ENCODE data around the gene CDH13.

Gene CDH13

DNA sequence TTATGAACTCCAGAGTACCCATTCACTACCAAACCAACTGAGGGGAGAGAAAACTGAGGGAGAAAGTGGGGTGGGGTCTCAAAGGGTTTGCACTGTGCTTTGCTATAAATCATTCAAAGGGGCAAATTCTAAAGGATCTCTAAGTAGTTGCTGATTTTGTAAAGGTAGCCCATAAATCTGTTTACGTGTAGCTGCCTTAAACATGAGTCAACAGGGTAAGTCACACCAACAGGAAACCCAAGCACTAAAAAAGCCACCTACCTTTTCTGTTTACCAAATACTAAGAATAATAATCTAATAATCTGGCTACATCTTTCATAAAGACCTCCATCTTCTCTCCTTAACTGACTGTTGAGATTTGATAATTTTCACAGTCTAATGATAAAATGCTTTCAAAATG lies 1172.6 kb downstream of the CDH13 start:
- H3K36me3 ChIP-seq (replicated peaks; ENCODE audit: insufficient read depth, low read length): no peaks in the 10 kb centered on the region
- no peak overlapping the region for H3K4me3 ChIP-seq (ENCODE audit: low read length)
- no peaks in the 10 kb centered on the region for H3F3A ChIP-seq (ENCODE audit: insufficient read depth, low read length)
- H3K9me2 ChIP-seq (replicated peaks; ENCODE audit: insufficient read depth, low read length): no peaks in the 10 kb centered on the region
- no peak overlapping the region for H2AFZ ChIP-seq (ENCODE audit: low read length)
- TF ChIP-seq CTCF (IDR thresholded peaks at IDR 0.05; ENCODE audit: low read length): no peak
- TF ChIP-seq EZH2 (optimal IDR thresholded peaks at IDR 0.05; ENCODE audit: low read depth, low read length): no peak
- TF ChIP-seq EZH2phosphoT487 (IDR thresholded peaks at IDR 0.05; ENCODE audit: low read length): no peak
- H3K9ac ChIP-seq (ENCODE audit: low read length): no peak overlapping the region
- no peaks in the 10 kb centered on the region for H4K20me1 ChIP-seq (ENCODE audit: insufficient read depth, low read length)
- no peaks in the 10 kb centered on the region for H3K4me1 ChIP-seq (ENCODE audit: low read length)
- H3K79me2 ChIP-seq (ENCODE audit: low read length): no peaks in the 10 kb centered on the region
- no peak for DNase-seq
- no peaks in the 10 kb centered on the region for H3K9me3 ChIP-seq (replicated peaks; ENCODE audit: insufficient read depth, low read length)
- no peak overlapping the region for H3K27ac ChIP-seq (ENCODE audit: low read length)
- H3K27me3 ChIP-seq (replicated peaks; ENCODE audit: insufficient read depth, low read length): no peaks in the 10 kb centered on the region
- H3K4me2 ChIP-seq (ENCODE audit: low read depth, low read length): no peak overlapping the region

DNA sequence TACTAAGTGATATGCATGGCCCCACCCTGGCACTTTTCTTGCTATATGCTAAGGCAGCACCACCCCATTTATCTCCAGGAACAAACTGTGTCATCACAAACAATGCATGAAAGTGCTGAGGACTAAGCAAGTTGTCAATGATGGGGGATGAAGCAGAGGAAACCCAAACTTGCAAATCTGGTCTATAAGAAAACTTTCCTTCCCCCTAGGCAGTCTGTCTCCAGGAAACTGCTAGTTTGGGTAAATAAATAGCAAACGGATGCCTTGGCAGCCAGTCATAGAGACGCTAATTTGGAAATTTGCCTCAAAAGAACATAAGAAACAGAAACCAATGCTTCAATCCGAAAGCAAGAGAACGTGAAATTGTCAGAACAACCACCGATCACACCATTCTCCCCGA lies 1175.4 kb downstream of the CDH13 start:
- H3K9me3 ChIP-seq (replicated peaks; ENCODE audit: insufficient read depth, low read length): no peaks in the 10 kb centered on the region
- no peak overlapping the region for H3K4me2 ChIP-seq (ENCODE audit: low read depth, low read length)
- no peaks in the 10 kb centered on the region for H3K27me3 ChIP-seq (replicated peaks; ENCODE audit: insufficient read depth, low read length)
- DNase-seq: no peak
- no peak overlapping the region for H3K4me3 ChIP-seq (ENCODE audit: low read length)
- H3K36me3 ChIP-seq (replicated peaks; ENCODE audit: insufficient read depth, low read length): no peaks in the 10 kb centered on the region
- H3F3A ChIP-seq (ENCODE audit: insufficient read depth, low read length): no peaks in the 10 kb centered on the region
- no peak overlapping the region for H3K9ac ChIP-seq (ENCODE audit: low read length)
- no peaks in the 10 kb centered on the region for H3K79me2 ChIP-seq (ENCODE audit: low read length)
- no peaks in the 10 kb centered on the region for H3K4me1 ChIP-seq (ENCODE audit: low read length)
- H3K27ac ChIP-seq (ENCODE audit: low read length): no peak overlapping the region
- no peak for TF ChIP-seq EZH2 (optimal IDR thresholded peaks at IDR 0.05; ENCODE audit: low read depth, low read length)
- no peak for TF ChIP-seq CTCF (IDR thresholded peaks at IDR 0.05; ENCODE audit: low read length)
- TF ChIP-seq EZH2phosphoT487 (IDR thresholded peaks at IDR 0.05; ENCODE audit: low read length): no peak
- H4K20me1 ChIP-seq (ENCODE audit: insufficient read depth, low read length): no peaks in the 10 kb centered on the region
- H2AFZ ChIP-seq (ENCODE audit: low read length): no peak overlapping the region
- H3K9me2 ChIP-seq (replicated peaks; ENCODE audit: insufficient read depth, low read length): no peaks in the 10 kb centered on the region

DNA sequence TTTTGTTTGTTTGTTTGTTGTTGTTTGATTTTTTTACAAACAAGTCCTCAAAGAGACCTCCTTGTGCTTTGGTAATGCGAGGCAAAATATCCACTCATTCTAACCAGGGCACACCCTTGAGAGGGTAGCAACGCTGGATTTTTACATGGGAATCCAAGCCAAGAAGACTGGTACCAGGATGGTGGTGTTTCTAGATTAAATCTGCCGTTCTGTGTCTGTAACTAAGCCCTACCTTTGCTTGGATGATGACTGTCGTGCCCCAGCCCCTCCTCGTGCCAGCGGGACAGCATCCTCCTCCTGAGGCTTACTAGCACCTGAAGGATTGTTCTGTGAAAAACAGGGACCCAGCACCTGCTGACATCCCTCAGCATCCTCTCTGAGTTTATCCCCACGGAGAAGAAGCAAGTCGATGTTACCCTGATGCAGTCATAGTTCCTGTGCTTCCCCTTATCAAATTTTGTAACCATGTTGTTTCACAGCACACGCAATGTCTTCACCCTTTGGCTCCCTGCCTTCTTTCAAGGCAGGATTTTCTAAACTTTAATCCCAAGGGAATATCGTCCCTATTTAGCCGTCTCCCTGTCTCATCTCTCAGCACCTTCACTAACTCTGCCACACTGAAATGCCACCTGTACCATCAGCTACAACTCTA lies 1175.9 kb downstream of the CDH13 start:
- DNase-seq: no peak
- Histone ChIP-seq H2AFZ (ENCODE audit: low read length) (no peak overlapping the region), H3K4me3 (ENCODE audit: low read length) (no peak overlapping the region), H3K27ac (ENCODE audit: low read length) (no peak overlapping the region), H3K9ac (ENCODE audit: low read length) (no peak overlapping the region), H3K4me2 (ENCODE audit: low read depth, low read length) (no peak overlapping the region), H3K36me3 (replicated peaks; ENCODE audit: insufficient read depth, low read length) (no peaks in the 10 kb centered on the region), H3K9me2 (replicated peaks; ENCODE audit: insufficient read depth, low read length) (no peaks in the 10 kb centered on the region), H3K9me3 (replicated peaks; ENCODE audit: insufficient read depth, low read length) (no peaks in the 10 kb centered on the region), H3K4me1 (ENCODE audit: low read length) (no peaks in the 10 kb centered on the region), H3K27me3 (replicated peaks; ENCODE audit: insufficient read depth, low read length) (no peaks in the 10 kb centered on the region), H3K79me2 (ENCODE audit: low read length) (no peaks in the 10 kb centered on the region), H4K20me1 (ENCODE audit: insufficient read depth, low read length) (no peaks in the 10 kb centered on the region), H3F3A (ENCODE audit: insufficient read depth, low read length) (no peaks in the 10 kb centered on the region)
- TF ChIP-seq EZH2 (optimal IDR thresholded peaks at IDR 0.05; ENCODE audit: low read depth, low read length) (no peak), CTCF (IDR thresholded peaks at IDR 0.05; ENCODE audit: low read length) (no peak), EZH2phosphoT487 (IDR thresholded peaks at IDR 0.05; ENCODE audit: low read length) (no peak)
